ENCODE measurements around the gene ZNF429.
"Not testable (repeated sequence)": the region's sequence is repeated elsewhere in the genome, so short reads cannot be mapped to it uniquely, and the experiment has no call there.

The ZNF429 gene

GRCh38 chr19:21505459-21506451 is at the start of gene ZNF429:
Gene ZNF429, plus strand, starts transcription at chr19:21505602. Its CDS starts 170 bp downstream, at chr19:21505772.
- peak; percentile 95 for DNase-seq (ENCODE audit: low spot score)

GRCh38 chr19:21460686-21461085 is 44.7 kb upstream of the ZNF429 start:
- no peak for DNase-seq (ENCODE audit: low spot score)

- DNase-seq (ENCODE audit: low spot score) = no peak
These were observed 42.9 kb upstream of the ZNF429 start for GRCh38 chr19:21462540-21462939.

- DNase-seq (ENCODE audit: low spot score) = peak; percentile 43
These were observed 41.8 kb upstream of the ZNF429 start for GRCh38 chr19:21463449-21464105.

GRCh38 chr19:21466627-21467026 is 38.8 kb upstream of the ZNF429 start:
- DNase-seq (ENCODE audit: low spot score) = no peak

- no peak for DNase-seq (ENCODE audit: low spot score)
These were observed 36.6 kb upstream of the ZNF429 start for GRCh38 chr19:21468791-21469190.

- DNase-seq (ENCODE audit: low spot score) = no peak
These were observed 32.9 kb upstream of the ZNF429 start for GRCh38 chr19:21472507-21472906.

- DNase-seq (ENCODE audit: low spot score) = peak; percentile 59
These were observed 30.7 kb upstream of the ZNF429 start for GRCh38 chr19:21474671-21475181.

GRCh38 chr19:21482361-21482760 is 23.0 kb upstream of the ZNF429 start:
- DNase-seq (ENCODE audit: low spot score) = not testable (repeated sequence)

- no peak for DNase-seq (ENCODE audit: low spot score)
These were observed 22.5 kb upstream of the ZNF429 start for GRCh38 chr19:21482863-21483276.

GRCh38 chr19:21483589-21484170 is 21.7 kb upstream of the ZNF429 start:
- DNase-seq (ENCODE audit: low spot score) = no peak

GRCh38 chr19:21484631-21485030 is 20.8 kb upstream of the ZNF429 start:
- DNase-seq (ENCODE audit: low spot score) = no peak

GRCh38 chr19:21485926-21486325 is 19.5 kb upstream of the ZNF429 start:
- DNase-seq (ENCODE audit: low spot score) = no peak

GRCh38 chr19:21487969-21488368 is 17.4 kb upstream of the ZNF429 start:
- no peak for DNase-seq (ENCODE audit: low spot score)

- DNase-seq (ENCODE audit: low spot score) = no peak
These were observed 14.3 kb upstream of the ZNF429 start for GRCh38 chr19:21491146-21491545.

- DNase-seq (ENCODE audit: low spot score) = no peak
These were observed 12.2 kb upstream of the ZNF429 start for GRCh38 chr19:21492947-21493906.

- DNase-seq (ENCODE audit: low spot score) = no peak
These were observed 8.5 kb upstream of the ZNF429 start for GRCh38 chr19:21496876-21497275.

GRCh38 chr19:21498651-21499050 is 6.8 kb upstream of the ZNF429 start:
- DNase-seq (ENCODE audit: low spot score) = no peak

GRCh38 chr19:21508198-21508597 is 2.8 kb downstream of the ZNF429 start:
- DNase-seq (ENCODE audit: low spot score) = no peak

- not testable (repeated sequence) for DNase-seq (ENCODE audit: low spot score)
These were observed 5.7 kb downstream of the ZNF429 start for GRCh38 chr19:21511058-21511457.

GRCh38 chr19:21512609-21513008 is 7.2 kb downstream of the ZNF429 start:
- not testable (repeated sequence) for DNase-seq (ENCODE audit: low spot score)
